A549 treated with GW870086 at 1 μM for 4 hours (cell line): ENCODE data around the gene SALL3. TPM values are rescaled to one million over a fixed set of nuclear protein-coding genes. Genes with fewer than 3 reads are reported as not detected.

ENCODE experiments used
- total RNA-seq: library from RNA; stranded (reverse); fragments of 200-300 nt; extraction: Qiagen RNA extraction; gene quantifications from 5 replicates; pipeline ENCODE4 v1.2.3, GENCODE V29; 2022; ENCODE audit warnings: low read depth

The SALL3 gene
- not detected in 5 replicates for total RNA-seq

GRCh38 chr18:78979730-78980278, at the start of gene SALL3:
SALL3 (plus strand) TSS chr18:78979818; CDS start chr18:78980275, 457 bp downstream.

Other genes with a start within 250 kb of the SALL3 start
- gene ATP9B, start 89.6 kb downstream of the SALL3 start, total RNA-seq: 15.2 to 17.6 TPM (median 16.5 TPM) in 5 replicates